HUDEP-2 (cell line): Measurements from ENCODE around the gene TMEM203.
A peak's percentile ranks its signal among the peaks of the same experiment; 100 is the strongest.

ENCODE experiments used
- DNase-seq, 76 experiments: peaks; one replicate each; lab custom pipeline; 2025; ENCODE audit not compliant: unreplicated experiment in 76 of 76; lab: John Stamatoyannopoulos, UW

Gene TMEM203

DNA sequence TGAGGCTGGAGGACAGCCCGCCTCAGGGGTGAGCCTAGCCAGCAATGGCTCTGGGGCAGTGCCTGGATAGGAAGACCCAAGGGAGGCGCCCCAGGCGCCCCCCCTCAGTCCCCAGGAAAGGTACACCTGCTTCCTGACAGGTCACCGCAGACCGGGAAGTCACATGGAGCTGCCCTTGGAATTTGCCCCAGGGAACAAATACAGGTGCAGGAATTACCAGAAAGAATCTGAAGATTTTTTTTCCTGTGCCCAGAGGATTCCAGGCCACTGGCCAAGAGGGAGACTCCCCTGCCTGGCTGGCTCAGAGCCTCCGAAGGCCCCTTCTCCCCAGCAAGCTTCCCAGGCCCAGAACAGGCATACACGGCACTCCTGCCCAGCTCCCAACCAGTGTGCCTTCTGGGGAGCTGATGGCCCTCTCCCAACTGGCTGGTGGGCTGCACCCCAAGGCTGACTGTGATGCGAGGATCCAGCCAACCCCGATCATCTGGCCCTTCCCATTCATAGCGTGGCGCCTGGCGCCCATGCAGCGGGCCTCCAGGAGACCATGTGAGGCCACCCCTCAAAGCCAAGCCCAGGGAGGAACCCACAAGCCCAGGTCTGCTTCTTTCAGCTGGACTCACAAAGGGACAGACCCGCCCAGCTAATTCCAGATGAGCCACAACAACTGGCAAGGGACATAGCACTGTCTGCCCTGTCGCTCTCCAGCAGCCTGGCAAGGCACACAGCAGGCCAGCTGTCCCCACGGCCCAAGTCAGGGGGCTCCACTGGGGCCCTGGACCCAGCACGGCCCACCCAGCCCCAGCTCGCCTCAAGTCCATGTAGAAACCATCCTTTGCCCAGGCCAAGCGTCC is 7.2 kb downstream of the TMEM203 start:
- no peak for DNase-seq

GRCh38 chr9:137195525-137196220 is 9.8 kb downstream of the TMEM203 start:
- DNase-seq = no peak

DNA sequence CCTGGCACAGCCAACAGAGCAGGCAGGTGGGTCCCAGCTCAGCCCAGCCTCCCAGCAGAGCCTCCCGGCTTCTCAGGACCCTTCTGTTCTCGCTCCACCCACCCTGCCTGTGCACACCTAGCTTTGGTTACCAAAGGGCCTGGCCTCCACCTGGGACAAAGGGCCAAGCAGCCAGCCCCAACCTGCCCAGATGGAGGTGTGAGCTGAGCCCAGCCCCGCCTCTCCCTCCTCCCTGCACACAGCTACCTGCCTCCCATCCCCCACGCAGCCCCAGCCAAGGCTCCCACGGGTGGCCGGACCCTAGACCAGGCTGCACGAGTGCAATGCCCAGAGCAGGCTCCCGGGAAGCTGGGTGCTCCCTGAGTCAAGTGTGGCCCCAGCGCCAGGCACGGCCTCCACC is 10.5 kb downstream of the TMEM203 start:
- DNase-seq = no peak

DNA sequence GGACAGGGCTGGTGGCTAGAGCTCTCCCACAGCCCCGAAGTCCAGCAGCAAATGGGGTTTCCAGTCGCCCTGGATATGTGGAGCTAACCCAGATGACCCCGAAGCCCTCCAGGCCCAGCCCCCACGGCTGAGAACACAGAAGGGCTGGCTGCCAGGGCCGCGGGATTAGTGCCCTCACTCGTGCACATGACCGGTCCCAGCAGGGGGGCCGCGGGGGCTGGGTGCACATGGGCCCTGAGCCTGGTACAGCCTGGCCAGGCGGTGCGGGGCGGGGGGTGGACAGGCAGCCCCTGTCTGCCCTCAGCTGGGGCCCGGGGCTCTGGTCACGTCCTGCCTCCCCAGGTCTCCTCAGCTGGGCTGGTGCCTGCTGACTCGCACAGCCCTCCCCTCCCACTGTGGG is 11.1 kb downstream of the TMEM203 start:
- DNase-seq = no peak

DNA sequence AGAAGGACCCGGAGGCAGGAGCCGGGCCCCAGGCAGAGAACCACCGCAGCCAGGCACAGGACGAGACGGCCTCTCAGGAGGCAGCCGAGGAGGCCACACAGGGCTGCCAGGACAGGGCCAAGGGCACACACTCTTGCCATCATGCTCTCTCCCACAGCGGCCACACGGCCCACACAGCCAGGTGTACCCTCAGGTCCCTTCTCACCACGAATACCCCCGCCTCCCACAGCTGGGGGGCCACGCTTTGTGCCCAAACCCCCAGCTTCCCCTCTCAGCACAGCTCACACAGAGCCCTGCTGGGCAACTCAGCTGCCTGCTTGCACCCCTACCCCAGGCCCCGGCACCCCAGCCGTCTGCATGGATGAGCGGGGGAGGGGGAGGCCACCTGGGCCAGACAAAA is 11.7 kb downstream of the TMEM203 start:
- DNase-seq = no peak

DNA sequence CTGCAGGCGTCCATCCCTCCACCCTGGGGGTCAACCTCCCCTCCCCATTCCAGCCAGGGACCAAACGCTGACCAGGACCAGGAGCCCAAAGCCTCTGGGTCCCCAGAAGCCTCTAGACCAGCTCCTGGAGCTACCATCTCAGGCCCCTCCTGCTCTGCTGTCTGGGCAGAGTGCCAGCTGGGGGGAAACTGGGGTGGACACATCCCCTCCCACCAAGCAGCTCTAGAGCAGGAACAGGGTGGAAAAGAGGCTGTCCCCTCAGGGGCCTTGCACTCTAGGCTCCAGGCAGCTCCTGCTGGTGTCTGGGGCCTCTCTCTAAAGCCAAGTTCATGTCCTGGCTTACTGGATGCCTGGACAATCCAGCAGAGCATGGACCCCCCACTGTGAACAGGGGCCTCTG is 12.6 kb downstream of the TMEM203 start:
- DNase-seq = no peak

GRCh38 chr9:137192448-137192780 is 13.0 kb downstream of the TMEM203 start:
- DNase-seq = no peak

- DNase-seq = no peak
These were observed 13.6 kb downstream of the TMEM203 start for GRCh38 chr9:137191691-137192447.

DNA sequence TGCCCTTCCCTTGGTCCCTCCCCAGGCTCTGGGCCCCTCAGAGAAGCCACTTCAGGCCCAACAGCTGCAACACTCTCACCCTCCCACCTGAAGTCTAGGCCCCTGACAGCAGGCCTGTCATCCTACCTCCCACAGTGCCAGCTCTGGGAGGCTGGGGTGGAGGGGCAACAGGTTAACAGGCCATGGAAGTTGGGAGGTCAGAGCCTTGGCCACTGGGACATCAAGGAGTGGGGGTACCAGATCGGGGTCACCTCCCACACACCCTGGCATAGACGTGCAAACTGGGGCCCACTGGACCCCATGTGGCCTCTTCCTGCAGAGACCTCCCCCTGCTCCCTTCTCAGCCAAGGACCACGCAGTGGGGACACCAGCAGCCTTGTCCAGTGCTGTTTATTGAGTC is 14.2 kb downstream of the TMEM203 start:
- no peak for DNase-seq

GRCh38 chr9:137190315-137190856 is 15.1 kb downstream of the TMEM203 start:
- DNase-seq = peak in 17 of 76 experiments; percentile 11 to 51 (median 26)

- DNase-seq = peak in 1 of 76 experiments; percentile 62
These were observed 15.9 kb downstream of the TMEM203 start for GRCh38 chr9:137189297-137190295.

DNA sequence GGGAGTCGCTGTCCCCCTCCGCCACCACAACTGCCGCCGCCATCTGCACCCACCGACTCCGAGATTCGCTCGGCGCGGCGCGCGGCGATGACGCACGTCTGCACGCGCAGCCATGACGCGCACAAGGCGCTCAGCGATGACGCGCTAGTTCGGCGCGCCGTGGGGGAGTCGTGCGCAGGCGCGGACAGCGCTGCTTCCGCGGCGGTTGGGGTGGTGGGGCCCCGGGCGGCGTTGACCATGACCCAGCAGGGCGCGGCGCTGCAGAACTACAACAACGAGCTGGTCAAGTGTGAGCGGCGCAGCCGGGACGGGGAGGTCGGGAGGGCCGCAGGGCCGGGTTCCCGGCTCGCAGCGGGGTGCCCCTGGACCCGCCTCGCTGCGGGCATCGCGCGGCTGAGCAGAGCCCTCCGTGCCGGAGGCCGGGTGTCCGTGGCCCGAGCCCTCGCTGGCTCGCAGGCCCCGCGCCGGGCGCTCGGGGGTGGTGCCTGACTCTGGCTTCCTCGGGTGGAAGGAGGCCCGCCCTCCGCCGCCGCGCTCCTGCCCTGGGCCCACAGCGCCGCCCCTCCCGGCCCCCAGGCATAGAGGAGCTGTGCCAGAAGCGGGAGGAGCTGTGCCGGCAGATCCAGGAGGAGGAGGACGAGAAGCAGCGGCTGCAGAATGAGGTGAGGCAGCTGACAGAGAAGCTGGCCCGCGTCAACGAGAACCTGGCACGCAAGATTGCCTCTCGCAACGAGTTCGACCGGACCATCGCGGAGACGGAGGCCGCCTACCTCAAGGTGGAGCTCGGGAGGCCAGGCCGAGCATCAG is 16.8 kb downstream of the TMEM203 start, which contains the start of the genes ANAPC2 and SSNA1:
TSS of gene ANAPC2 (minus strand) at position 71 of the 807 bp plus-strand sequence. CDS start at position 43, 28 bp downstream.
TSS of gene SSNA1 (plus strand) at position 187 of the 807 bp plus-strand sequence. CDS start at position 238, 51 bp downstream.
- peak in 74 of 76 experiments; percentile 36 to 96 (median 88) for DNase-seq

DNA sequence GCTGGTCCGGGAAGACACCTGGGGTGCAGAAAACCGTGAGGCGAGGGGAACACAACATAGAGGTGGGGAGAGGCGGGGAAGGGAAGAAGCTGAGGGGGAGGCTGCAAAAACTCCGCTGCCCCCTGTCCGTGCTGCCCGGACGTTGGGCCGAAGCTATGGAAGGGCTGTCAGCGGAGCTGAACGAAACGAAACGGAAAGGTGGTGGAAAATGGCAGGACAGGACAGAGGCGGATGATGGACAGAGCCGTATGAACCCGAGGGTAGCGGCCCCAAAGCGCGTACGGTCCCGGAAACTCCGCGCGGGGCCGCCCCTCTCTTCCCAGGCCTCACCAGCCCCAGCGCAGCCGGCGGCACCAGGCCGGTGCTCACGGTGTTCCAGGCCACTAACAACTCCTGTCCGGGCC is 17.4 kb downstream of the TMEM203 start:
- no peak for DNase-seq

GRCh38 chr9:137187386-137187785 is 18.1 kb downstream of the TMEM203 start:
- no peak for DNase-seq

GRCh38 chr9:137186385-137186784 is 19.1 kb downstream of the TMEM203 start:
- peak in 63 of 76 experiments; percentile 10 to 78 (median 54) for DNase-seq

DNA sequence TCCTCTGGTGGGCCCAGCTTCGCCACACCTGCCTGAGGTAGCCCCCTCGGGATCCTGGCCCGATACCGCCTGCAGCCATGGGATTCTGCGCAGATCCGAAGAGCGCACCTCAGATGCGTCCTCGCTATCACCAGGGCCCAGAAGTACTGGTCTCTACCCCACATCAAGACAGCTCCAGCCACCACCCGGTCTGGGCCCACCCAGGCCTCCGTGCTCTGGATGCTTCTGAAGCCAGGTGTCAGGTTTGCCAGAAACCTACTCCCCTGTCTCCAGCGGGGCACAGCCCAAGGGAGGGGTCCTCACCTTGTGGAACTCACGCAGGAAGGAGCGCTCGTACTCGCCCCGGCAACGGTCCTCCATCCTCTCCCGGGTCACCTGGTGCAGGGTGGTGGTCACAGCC is 19.5 kb downstream of the TMEM203 start:
- no peak for DNase-seq

GRCh38 chr9:137184881-137185660 is 20.4 kb downstream of the TMEM203 start:
- no peak for DNase-seq

GRCh38 chr9:137183980-137184595 is 21.4 kb downstream of the TMEM203 start:
- no peak for DNase-seq
